Fibroblast of skin of right quadriceps (primary cell): Measurements from ENCODE around the gene CFL2.
A peak's percentile ranks its signal among the peaks of the same experiment; 100 is the strongest.
"Not testable (repeated sequence)": the region's sequence is repeated elsewhere in the genome, so short reads cannot be mapped to it uniquely, and the experiment has no call there.

Source experiments
- DNase-seq: peaks from one replicate; pipeline ENCODE4 v3.0.0-alpha.2; 2013

Gene CFL2

GRCh38 chr14:34711169-34711568, 3.2 kb downstream of the CFL2 start:
- DNase-seq: peak; percentile 96

GRCh38 chr14:34710744-34711143, 3.6 kb downstream of the CFL2 start:
- DNase-seq: peak; percentile 57

- DNase-seq: no peak
These were observed 4.4 kb downstream of the CFL2 start for GRCh38 chr14:34710006-34710405.

- no peak for DNase-seq
These were observed 6.7 kb downstream of the CFL2 start for GRCh38 chr14:34707722-34708121.

- no peak for DNase-seq
These were observed 12.6 kb downstream of the CFL2 start for GRCh38 chr14:34701808-34702207.

- DNase-seq: no peak
These were observed 13.7 kb downstream of the CFL2 start for GRCh38 chr14:34700622-34701130.

- peak; percentile 97 for DNase-seq
These were observed 14.3 kb downstream of the CFL2 start for GRCh38 chr14:34699873-34700621.

GRCh38 chr14:34694216-34694615, 20.2 kb downstream of the CFL2 start:
- not testable (repeated sequence) for DNase-seq

GRCh38 chr14:34693228-34693939, 21.0 kb downstream of the CFL2 start:
- no peak for DNase-seq

- no peak for DNase-seq
These were observed 21.5 kb downstream of the CFL2 start for GRCh38 chr14:34692898-34693227.

- DNase-seq: peak; percentile 69
These were observed 22.0 kb downstream of the CFL2 start for GRCh38 chr14:34692348-34692747.

GRCh38 chr14:34691206-34691605, 23.2 kb downstream of the CFL2 start:
- no peak for DNase-seq

- no peak for DNase-seq
These were observed 25.8 kb downstream of the CFL2 start for GRCh38 chr14:34688470-34689206.

- no peak for DNase-seq
These were observed 28.5 kb downstream of the CFL2 start for GRCh38 chr14:34685819-34686428.

- peak; percentile 34 for DNase-seq
These were observed 29.8 kb downstream of the CFL2 start for GRCh38 chr14:34684578-34684977.

- peak; percentile 46 for DNase-seq
These were observed 31.5 kb downstream of the CFL2 start for GRCh38 chr14:34682787-34683321.

GRCh38 chr14:34680806-34681479, 33.5 kb downstream of the CFL2 start:
- DNase-seq: no peak

GRCh38 chr14:34678735-34679134, 35.7 kb downstream of the CFL2 start:
- DNase-seq: no peak

GRCh38 chr14:34678306-34678705, 36.1 kb downstream of the CFL2 start:
- peak; percentile 43 for DNase-seq

- DNase-seq: no peak
These were observed 37.7 kb downstream of the CFL2 start for GRCh38 chr14:34676516-34677211.

- no peak for DNase-seq
These were observed 40.7 kb downstream of the CFL2 start for GRCh38 chr14:34673702-34674101.

GRCh38 chr14:34671716-34672115, 42.7 kb downstream of the CFL2 start:
- no peak for DNase-seq
